GM18499 (cell line): Measurements from ENCODE around the gene PDGFRA.
A peak's percentile ranks its signal among the peaks of the same experiment; 100 is the strongest.
"Not testable (repeated sequence)": the region's sequence is repeated elsewhere in the genome, so short reads cannot be mapped to it uniquely, and the experiment has no call there.

ENCODE experiments used
- ATAC-seq: cut with Tn5 transposase; IDR thresholded peaks from one replicate; pipeline ENCODE4 v1.9.1; 2021; ENCODE audit warnings: moderate number of reproducible peaks; ENCODE audit not compliant: insufficient read depth, unreplicated experiment

The PDGFRA gene

DNA sequence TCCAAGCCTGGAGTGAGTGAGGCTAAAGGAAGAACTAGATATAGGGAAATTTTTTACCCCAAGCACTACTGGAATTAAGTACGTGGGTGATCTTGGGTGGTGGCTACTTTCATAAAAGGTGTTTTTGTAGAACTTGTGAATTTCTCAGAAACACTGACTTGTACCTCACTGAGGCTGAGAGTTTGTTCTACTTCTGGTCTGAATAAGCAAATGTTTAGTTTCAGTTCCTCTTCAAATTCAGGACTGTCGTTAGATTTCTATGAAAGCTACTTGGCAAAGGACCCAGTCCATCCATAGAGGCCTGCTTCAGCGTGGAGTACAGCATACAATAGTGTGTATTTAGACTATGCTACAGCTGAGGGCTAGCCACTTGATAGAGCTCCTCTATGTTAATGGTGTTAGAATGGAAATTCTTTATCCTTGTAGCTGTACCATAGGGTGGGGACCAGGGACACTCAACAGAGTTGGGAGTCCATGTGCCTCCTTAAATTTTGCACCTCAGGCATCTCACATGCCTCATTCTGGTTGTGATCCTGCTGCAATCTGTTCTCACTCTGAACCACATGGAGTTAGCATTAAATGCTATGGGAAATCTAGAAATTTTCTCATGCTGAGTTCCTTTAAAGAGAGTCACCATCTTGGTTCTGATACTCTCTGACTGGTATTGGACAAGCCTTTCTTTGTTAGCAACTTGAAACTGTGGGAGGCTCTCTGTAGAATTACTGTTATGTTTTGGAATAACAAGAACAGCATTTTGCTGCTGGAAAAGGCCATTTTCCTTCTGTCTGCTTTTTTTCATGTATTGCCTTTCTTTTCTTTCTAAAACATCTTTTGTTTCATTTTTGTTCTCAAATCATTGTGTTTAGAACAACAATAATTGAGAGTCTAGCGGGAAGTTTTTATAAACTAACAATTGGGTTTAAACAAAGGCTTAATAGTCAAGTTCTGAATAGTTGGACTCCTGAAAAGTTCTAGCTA, 86.8 kb downstream of the PDGFRA start:
- peak; percentile 98 for ATAC-seq

DNA sequence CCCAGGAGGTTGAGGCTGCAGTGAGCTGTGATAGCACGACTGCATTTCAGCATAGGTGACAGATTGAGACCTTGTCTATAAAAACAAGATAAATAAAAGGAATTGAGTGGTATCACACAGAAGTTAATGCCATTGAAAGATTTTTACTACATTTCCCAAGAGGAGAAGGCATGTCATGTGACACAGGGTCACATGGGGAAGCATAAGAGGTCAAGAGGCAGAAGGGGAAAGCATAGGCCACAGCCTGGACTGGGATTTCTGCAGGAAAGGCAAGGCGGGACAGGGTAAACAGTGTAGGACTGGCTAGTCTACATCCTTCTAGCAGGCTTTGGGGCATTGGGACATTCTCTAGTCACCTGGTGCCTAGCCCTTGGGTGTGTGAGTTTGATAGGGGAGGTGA, 88.6 kb downstream of the PDGFRA start:
- no peak for ATAC-seq

DNA sequence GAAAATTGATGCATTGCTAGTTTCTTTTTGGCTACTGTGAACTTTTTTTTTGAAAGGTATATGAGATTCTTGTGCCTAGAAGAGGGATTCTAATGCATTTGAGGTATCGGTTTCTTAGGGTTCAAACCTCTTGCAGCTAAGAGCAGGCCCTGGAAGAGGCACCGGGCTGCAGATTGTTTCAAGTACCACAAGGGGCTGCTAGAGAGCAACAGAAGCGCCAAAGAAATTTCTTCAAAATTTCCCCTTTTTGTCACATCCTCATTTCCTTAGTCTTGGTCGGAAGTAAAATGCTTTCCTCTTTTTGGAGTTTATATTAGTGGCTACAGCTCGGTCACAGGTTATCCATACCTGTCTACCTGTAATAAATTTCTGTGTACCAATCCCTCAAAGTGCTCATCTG, 89.8 kb downstream of the PDGFRA start:
- no peak for ATAC-seq

DNA sequence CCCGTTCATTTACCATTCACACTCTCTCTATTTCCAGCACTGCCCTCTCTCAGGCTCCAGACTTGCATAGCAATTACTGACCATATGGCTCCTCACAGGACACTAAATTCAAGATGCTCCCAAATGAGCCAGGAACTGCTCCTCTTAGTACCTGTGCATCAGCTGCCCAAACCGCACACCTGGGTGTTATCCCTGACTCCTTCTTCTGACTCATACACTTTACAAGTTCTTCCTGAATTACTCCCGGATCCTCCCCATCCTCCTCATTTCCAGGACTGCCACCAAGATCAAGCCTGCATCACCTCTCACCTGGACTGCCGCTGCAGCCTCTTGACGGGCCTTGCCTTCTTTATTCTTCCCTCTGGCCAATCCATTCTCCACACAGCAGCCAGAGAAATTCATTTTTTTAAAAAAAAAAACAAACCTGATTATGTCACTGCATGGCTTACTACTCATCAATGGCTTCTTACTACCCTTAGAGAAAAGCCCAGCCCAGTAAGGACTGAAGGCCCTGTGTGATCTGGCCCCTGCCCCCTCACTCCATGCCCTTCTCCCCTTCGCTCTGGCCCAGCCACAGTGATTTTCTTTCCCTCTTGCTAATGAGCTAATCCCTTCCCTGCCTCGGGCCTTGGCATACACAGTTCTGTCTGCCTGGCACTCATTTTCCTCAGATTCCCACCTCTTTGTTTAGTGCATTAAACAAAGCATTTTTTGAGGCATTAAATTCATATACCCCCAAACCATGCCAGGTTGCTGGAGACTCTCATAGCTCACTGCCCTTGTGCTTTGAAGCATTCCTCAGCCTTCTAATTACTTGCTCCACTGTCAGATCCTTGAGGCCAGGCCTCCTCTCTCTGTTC, 92.0 kb downstream of the PDGFRA start:
- no peak for ATAC-seq

DNA sequence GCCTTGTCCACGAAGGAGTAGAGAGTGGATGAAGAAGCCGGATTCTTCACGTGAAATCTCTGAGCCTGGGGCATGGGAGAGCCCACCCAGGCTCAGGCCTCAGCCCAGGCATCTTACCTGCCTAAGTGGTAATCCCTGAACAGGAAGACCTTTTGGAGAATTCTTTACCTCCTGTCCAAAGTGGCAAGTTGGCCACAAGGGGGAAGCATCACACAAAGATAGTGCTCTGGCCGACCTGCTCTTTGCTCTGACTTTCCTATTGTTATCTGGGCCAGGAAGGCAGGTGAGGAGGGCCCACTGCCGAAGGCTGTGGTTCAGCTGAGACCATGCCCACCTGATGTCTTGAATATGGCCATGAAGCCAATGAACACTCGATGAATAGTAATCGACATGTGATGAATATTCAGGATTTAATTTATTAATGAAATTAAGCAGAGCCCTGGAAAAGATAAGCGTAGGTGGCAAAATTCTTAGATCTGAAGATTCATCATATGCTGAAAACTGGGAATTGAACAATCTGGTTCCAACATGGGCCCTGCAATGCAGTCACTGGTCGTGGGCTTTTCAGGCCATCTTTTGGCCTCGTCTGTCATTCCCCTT, 93.8 kb downstream of the PDGFRA start:
- peak; percentile 46 for ATAC-seq

DNA sequence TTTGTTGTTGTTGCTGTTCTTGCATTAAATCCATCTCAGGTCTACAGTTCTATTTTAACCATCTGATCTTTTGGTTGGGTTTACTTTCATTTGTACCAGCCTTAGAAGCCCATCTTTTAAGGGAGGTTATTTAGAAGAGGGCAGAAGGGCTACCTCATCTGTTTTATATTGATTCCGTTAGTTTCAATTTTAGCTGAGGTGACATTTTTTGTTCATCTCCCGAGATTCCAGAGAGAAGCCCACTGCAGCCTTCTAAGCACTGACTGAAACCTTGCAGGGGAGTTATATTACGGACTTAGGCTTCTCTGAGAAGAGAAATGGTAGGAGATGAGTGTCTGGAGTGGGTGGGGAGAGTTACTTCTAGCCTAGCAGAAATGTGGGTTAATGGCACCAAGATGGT, 101.8 kb downstream of the PDGFRA start:
- ATAC-seq = no peak

DNA sequence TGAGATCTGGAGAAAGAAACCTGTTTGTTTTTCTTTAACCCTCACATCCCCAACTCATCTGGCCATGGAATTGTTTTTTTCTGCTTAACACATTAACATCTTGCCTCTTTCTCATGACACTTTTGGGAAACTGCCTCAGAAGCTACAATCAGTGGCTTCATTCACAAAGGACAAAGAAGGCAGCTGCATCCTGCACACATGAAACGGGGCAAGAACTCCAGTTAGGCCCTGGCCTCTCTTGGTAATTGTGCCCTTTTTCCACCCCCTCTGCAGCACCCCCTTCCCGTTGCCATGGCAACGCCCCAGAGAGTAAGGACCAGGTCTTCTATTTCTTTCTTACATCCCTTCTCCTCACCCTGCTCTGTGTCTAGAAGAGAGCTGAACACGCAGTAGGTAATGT, 103.4 kb downstream of the PDGFRA start:
- ATAC-seq = no peak

DNA sequence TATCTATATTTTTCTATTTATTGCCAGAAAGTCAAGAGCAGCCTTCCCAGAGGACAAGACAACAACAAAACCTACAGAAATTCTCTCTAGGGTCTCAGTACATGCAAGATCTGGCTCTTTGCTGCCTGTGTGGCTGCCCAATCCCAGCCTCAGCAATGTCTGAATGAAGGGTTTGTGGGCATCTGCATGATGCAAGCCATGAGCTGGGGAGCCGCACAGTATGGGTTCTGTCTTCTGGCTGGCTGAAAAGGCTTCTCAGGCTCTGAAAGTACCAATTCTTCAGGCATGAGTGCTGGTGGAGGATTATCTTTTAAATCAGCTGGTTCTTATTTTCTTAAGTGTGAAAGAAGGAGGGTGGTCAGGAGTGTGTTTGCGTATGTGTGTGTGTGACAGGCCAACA, 104.6 kb downstream of the PDGFRA start:
- ATAC-seq = no peak

DNA sequence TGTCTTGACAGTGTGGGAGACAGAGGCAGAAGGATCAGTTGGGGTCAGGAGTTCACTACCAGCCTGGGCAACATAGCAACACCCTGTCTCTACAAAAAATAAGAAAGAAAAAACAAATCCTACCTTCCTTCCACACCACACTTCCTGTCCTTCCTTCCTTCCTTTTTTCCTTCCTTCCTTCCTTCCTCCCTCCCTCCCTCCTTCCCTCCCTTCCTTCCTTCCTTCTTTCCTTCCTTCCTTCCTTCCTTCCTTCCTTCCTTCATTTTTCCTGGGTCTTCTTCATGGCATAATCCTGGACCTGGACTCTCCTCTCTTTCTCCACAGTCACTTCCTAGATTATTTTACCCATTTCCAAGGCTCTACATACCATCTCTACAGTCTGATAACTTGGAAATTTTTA, 105.7 kb downstream of the PDGFRA start:
- ATAC-seq = not testable (repeated sequence)

DNA sequence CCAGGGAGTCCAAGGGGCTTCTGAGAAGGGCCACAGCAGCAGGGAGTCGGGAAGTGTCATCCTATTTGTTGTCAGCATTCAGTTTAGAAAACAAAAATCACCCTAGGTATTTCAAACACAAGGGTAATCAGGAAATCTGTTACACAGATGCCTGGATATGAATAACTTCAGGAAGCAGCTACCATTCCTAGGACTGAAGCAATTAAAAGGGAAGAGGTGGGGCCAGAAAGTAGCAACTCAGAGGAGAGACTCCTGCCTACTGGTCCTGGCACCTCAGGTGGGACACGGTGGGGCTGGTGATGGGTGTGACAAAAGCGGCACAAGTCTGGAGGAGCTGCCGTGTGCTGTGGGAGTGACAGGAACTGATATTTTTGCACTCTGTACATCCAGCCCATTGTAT, 107.9 kb downstream of the PDGFRA start:
- no peak for ATAC-seq

DNA sequence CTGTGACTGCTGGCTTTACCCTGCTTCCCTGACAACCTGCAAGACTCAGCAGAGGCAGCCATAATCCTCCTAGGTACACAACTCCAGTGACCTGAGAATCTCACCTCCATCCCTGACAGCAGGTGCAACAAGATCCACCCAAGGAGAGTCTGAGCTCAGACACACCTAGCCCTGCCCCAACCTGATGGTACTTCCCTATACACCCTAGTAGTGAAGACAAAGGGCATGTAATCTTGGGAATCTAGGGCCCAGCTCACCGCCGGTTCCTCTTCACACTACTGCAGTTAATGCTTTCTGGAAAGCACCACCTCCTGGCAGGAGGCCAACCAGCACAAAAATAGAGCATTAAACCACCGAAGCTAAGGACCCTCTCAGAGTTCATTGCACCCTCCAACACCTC, 113.0 kb downstream of the PDGFRA start:
- not testable (repeated sequence) for ATAC-seq
